Thyroid gland (tissue), 4 donors: ENCODE measurements around the gene ATG9B.

Source experiments
- CTCF ChIP-seq, 6 experiments: fragments of 200-600 bp in 3 of 6; fragments of 450-650 bp in 3 of 6; sonication (generic) in 3 of 6; IDR thresholded peaks; one replicate each; pipeline ENCODE4 v1.5.1; 2016 to 2019; ENCODE audit warnings: antibody characterized with exemption in 6 of 6, mild to moderate bottlenecking in 2 of 6, inconsistent platforms in 1 of 6, moderate library complexity in 1 of 6
- POLR2A ChIP-seq, 2 donors: fragments of 450-650 bp; IDR thresholded peaks; one replicate each; pipeline ENCODE4 v1.6.1; 2017; ENCODE audit warnings: antibody characterized with exemption in 2 of 2, mild to moderate bottlenecking in 2 of 2, moderate library complexity in 1 of 2

DNA sequence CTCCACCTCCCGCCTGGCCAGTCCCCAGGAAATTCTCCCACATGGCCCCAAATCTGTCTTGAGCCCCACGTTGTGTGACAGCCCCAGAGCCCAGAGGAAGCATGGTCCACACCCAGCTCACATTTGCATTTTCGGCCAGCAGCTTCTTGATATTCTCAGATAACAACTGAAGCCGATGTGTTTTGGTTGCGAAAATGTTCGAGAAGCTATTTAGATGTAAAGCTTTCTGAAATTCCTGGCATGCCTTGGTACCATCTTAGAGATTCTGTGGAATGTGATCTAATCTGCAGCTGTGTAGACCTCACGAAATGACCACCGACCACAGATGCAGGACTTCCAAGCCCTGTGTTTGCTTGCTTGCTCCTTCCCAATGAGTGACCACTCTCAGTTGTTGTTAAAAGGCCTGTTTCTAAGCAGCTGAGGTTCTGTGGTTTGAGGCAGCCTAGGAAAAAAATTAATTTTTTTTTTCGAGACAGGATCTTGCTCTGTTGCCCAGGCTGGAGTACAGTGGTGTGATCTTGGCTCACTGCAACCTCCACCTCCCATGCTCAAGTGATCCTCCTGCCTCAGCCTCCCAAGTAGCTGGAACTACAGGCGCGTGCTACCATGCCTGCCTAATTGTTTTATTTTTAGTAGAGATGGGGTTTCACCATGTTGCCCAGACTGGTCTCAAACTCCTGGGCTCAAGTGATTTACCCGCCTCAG lies 43.9 kb upstream of the ATG9B start:
- no peak for TF ChIP-seq CTCF (IDR thresholded peaks at IDR 0.05)
- TF ChIP-seq POLR2A (IDR thresholded peaks at IDR 0.05) = no peak
